Measurements from ENCODE around the gene UBL4B.

- TF ChIP-seq CTCF (conservative IDR thresholded peaks at IDR 0.05; ENCODE audit: low read depth, low read length) (no peak), EZH2 (IDR thresholded peaks at IDR 0.05; ENCODE audit: low read length, unreplicated experiment) (no peak), EZH2phosphoT487 (IDR thresholded peaks at IDR 0.05; ENCODE audit: borderline replicate concordance, low read length) (no peak)
Measured at GRCh38 chr1:110070671-110071242, 41.5 kb upstream of the UBL4B start, which contains the start of gene ALX3.
